ENCODE results near the gene NFIA.

Gene NFIA

GRCh38 chr1:61445269-61445825 is 363.0 kb downstream of the NFIA start:
- Histone ChIP-seq H4K20me1 (ENCODE audit: insufficient read depth) (no peaks in the 10 kb centered on the region), H3K4me1 (ENCODE audit: low read depth, poor library complexity, severe bottlenecking) (no peaks in the 10 kb centered on the region), H3K9ac (no peak overlapping the region), H3K27me3 (ENCODE audit: insufficient read depth, low read depth) (no peaks in the 10 kb centered on the region), H3K4me3 (IDR thresholded peaks at IDR 0.05; ENCODE audit: insufficient read depth, low read depth, low read length) (no peak overlapping the region), H3K36me3 (ENCODE audit: insufficient read depth) (no peaks in the 10 kb centered on the region), H3K27ac (no peak overlapping the region), H3K79me2 (ENCODE audit: insufficient read depth, low read depth) (no peaks in the 10 kb centered on the region), H3K4me2 (no peak overlapping the region), H2AFZ (ENCODE audit: low read depth) (no peak overlapping the region)
- TF ChIP-seq CTCF (conservative IDR thresholded peaks at IDR 0.05; ENCODE audit: low read depth, low read length) = no peak

- H3K4me1 ChIP-seq (ENCODE audit: low read depth, poor library complexity, severe bottlenecking) = peaks cover 7% of the 10 kb centered on the region
- H3K27me3 ChIP-seq (ENCODE audit: insufficient read depth, low read depth) = no peaks in the 10 kb centered on the region
- TF ChIP-seq CTCF (conservative IDR thresholded peaks at IDR 0.05; ENCODE audit: low read depth, low read length) = no peak
- H3K27ac ChIP-seq = no peak overlapping the region
- no peak overlapping the region for H2AFZ ChIP-seq (ENCODE audit: low read depth)
- H3K4me3 ChIP-seq (IDR thresholded peaks at IDR 0.05; ENCODE audit: insufficient read depth, low read depth, low read length) = no peak overlapping the region
- H3K4me2 ChIP-seq = no peak overlapping the region
- no peaks in the 10 kb centered on the region for H4K20me1 ChIP-seq (ENCODE audit: insufficient read depth)
- no peaks in the 10 kb centered on the region for H3K79me2 ChIP-seq (ENCODE audit: insufficient read depth, low read depth)
- H3K9ac ChIP-seq = no peak overlapping the region
- H3K36me3 ChIP-seq (ENCODE audit: insufficient read depth) = no peaks in the 10 kb centered on the region
Observed at GRCh38 chr1:61446531-61446991, 364.2 kb downstream of the NFIA start.

- no peaks in the 10 kb centered on the region for H3K79me2 ChIP-seq (ENCODE audit: insufficient read depth, low read depth)
- H3K36me3 ChIP-seq (ENCODE audit: insufficient read depth) = no peaks in the 10 kb centered on the region
- H3K27ac ChIP-seq = no peak overlapping the region
- H3K9ac ChIP-seq = no peak overlapping the region
- no peaks in the 10 kb centered on the region for H3K27me3 ChIP-seq (ENCODE audit: insufficient read depth, low read depth)
- H4K20me1 ChIP-seq (ENCODE audit: insufficient read depth) = no peaks in the 10 kb centered on the region
- no peak for TF ChIP-seq CTCF (conservative IDR thresholded peaks at IDR 0.05; ENCODE audit: low read depth, low read length)
- H2AFZ ChIP-seq (ENCODE audit: low read depth) = no peak overlapping the region
- no peak overlapping the region for H3K4me3 ChIP-seq (IDR thresholded peaks at IDR 0.05; ENCODE audit: insufficient read depth, low read depth, low read length)
- no peak overlapping the region for H3K4me2 ChIP-seq
- peaks cover 15% of the 10 kb centered on the region for H3K4me1 ChIP-seq (ENCODE audit: low read depth, poor library complexity, severe bottlenecking)
Observed at GRCh38 chr1:61447106-61447967, 365.0 kb downstream of the NFIA start.

- no peak for TF ChIP-seq CTCF (conservative IDR thresholded peaks at IDR 0.05; ENCODE audit: low read depth, low read length)
- Histone ChIP-seq H3K4me2 (no peak overlapping the region), H2AFZ (ENCODE audit: low read depth) (no peak overlapping the region), H3K4me3 (IDR thresholded peaks at IDR 0.05; ENCODE audit: insufficient read depth, low read depth, low read length) (no peak overlapping the region), H3K36me3 (ENCODE audit: insufficient read depth) (no peaks in the 10 kb centered on the region), H3K27me3 (ENCODE audit: insufficient read depth, low read depth) (no peaks in the 10 kb centered on the region), H3K27ac (no peak overlapping the region), H3K4me1 (ENCODE audit: low read depth, poor library complexity, severe bottlenecking) (peaks cover 21% of the 10 kb centered on the region), H3K79me2 (ENCODE audit: insufficient read depth, low read depth) (no peaks in the 10 kb centered on the region), H3K9ac (no peak overlapping the region), H4K20me1 (ENCODE audit: insufficient read depth) (no peaks in the 10 kb centered on the region)
Observed at GRCh38 chr1:61447968-61448430, 365.6 kb downstream of the NFIA start.
